Measurements from ENCODE around the gene PEAR1. TPM values are rescaled to one million over a fixed set of nuclear protein-coding genes. Genes with fewer than 3 reads are reported as not detected.
A peak's percentile ranks its signal among the peaks of the same experiment; 100 is the strongest.

Gene PEAR1
- total and polyA plus RNA-seq, 2 of the 8 experiments (the other 6 are each of a cell fraction or from before 2014, with no cell fraction given), result 0.63 to 0.71 TPM

DNA sequence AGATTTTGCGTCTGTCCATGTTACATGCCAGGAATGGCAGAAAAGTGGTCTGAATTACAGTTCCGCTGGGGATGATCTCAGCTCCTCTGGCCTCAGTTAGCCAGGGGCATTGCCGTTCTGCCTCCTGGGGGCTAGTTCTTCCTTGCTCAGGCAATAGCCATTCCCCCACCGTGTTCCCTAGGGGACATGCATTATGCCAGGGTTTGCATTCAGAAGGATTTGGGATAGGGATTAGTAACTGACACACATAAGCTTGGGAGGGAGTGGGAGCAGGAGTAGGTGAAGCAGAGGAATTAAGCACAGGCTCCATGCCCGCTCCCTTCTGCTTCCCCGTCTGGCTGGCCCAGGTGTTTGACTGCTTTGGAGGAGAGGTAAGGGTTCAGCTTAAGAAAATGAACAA is 39.6 kb downstream of the PEAR1 start:
- no peaks in the 10 kb centered on the region for H3K79me2 ChIP-seq (ENCODE audit: control insufficient read depth in 1 of 2, insufficient read depth in 2 of 2, low read length in 2 of 2)
- peaks cover 0 to 22% (median 0%) of the 10 kb centered on the region in 4 experiments; a peak in 3 of 8 replicates for H3K36me3 ChIP-seq (ENCODE audit: control insufficient read depth in 2 of 4, insufficient read depth in 4 of 4, low read length in 3 of 4)
- no peak overlapping the region for H3K9ac ChIP-seq (replicated peaks in 1 of 4; ENCODE audit: extremely low read depth in 1 of 4, low read depth in 3 of 4, low read length in 3 of 4)
- no peak overlapping the region for H3K14ac ChIP-seq (ENCODE audit: insufficient read length)
- H2AFZ ChIP-seq (ENCODE audit: low read length), result no peak overlapping the region
- no peak overlapping the region for H4K91ac ChIP-seq (replicated peaks; ENCODE audit: insufficient read length, low read length)
- no peak overlapping the region for H2BK5ac ChIP-seq (ENCODE audit: low read depth, low read length)
- no peak overlapping the region for H3K27ac ChIP-seq (ENCODE audit: low read depth, low read length)
- no peak overlapping the region for H4K8ac ChIP-seq (ENCODE audit: extremely low read depth, insufficient read depth, low read length)
- peaks cover 0 to 4% (median 0%) of the 10 kb centered on the region in 4 experiments; a peak in 4 of 7 replicates for H3K4me1 ChIP-seq (replicated peaks in 1 of 4; ENCODE audit: control insufficient read depth in 3 of 4, insufficient read depth in 4 of 4, low read length in 3 of 4)
- no peak overlapping the region; a peak in 1 of 8 replicates for H3K4me3 ChIP-seq (ENCODE audit: extremely low read depth in 1 of 4, insufficient read depth in 2 of 4, low read depth in 3 of 4, low read length in 4 of 4)
- H4K5ac ChIP-seq (ENCODE audit: insufficient read length, low read depth, low read length), result no peak overlapping the region
- H3K18ac ChIP-seq (ENCODE audit: extremely low read depth, low read length), result no peak overlapping the region
- no peak overlapping the region for H2BK120ac ChIP-seq (replicated peaks; ENCODE audit: low read depth, low read length)
- no peak overlapping the region for H2BK12ac ChIP-seq (ENCODE audit: low read depth, low read length)
- peaks cover 3 to 4% of the 10 kb centered on the region in 2 experiments for H4K20me1 ChIP-seq (replicated peaks in 1 of 2; ENCODE audit: control insufficient read depth in 1 of 2, insufficient read depth in 2 of 2, low read length in 2 of 2)
- no peak overlapping the region for H2BK20ac ChIP-seq (ENCODE audit: low read length)
- no peaks in the 10 kb centered on the region for H3K79me1 ChIP-seq (ENCODE audit: low read depth, low read length)
- no peak overlapping the region for H2BK15ac ChIP-seq (ENCODE audit: low read length)
- peaks cover 1 to 17% (median 12%) of the 10 kb centered on the region in 4 experiments for H3K27me3 ChIP-seq (replicated peaks in 1 of 4; ENCODE audit: control insufficient read depth in 3 of 4, extremely low read depth in 1 of 4, insufficient read depth in 3 of 4, low read length in 3 of 4)
- H3K4ac ChIP-seq (replicated peaks; ENCODE audit: insufficient read length, low read depth, low read length), result no peak overlapping the region
- no peak overlapping the region for H3K23ac ChIP-seq (ENCODE audit: insufficient read length)
- H3K23me2 ChIP-seq (ENCODE audit: low read depth, low read length), result 0 out of 2 replicates have a peak, but pooled peaks cover 1% of the 10 kb centered on the region
- no peaks in the 10 kb centered on the region for H3K9me3 ChIP-seq (ENCODE audit: insufficient read depth in 2 of 2, low read depth in 1 of 2, low read length in 1 of 2)
- H3K4me2 ChIP-seq (ENCODE audit: insufficient read depth in 1 of 2, low read depth in 2 of 2, low read length in 2 of 2), result 0 out of 4 replicates have a peak overlapping the region, but pooled peaks of 1 of the 2 experiments have one; percentile 8
- POLR2A ChIA-PET (ENCODE audit: partially characterized antibody), result interaction anchor here (1.0 to 1.2 kb wide), 2 partner anchors 10 to 14 kb away, joined by 3 read pairs; no protein-coding TSS in a partner anchor
- 79% methylated on average over 6 of the region's 6 CpGs; no CpG with 5 or more reads in 1 of the 2 experiments for WGBS, 2 experiments (ENCODE audit: extremely low coverage in 1 of 2, insufficient coverage in 1 of 2, insufficient read length in 1 of 2, insufficient replicate concordance in 2 of 2, low coverage in 1 of 2, low lambda C conversion rate in 2 of 2, missing lambda C conversion rate in 1 of 2)
- FAIRE-seq (no peak), DNase-seq (ENCODE audit: low read depth in 1 of 2, low spot score in 2 of 2) (no peak)
- H3K56ac ChIP-seq (replicated peaks; ENCODE audit: insufficient read length, low read depth, low read length), result no peak overlapping the region
- CTCF ChIA-PET (ENCODE audit: partially characterized antibody), result interaction anchor here (0.7 to 4.2 kb wide), 12 partner anchors 9 to 132 kb away, joined by 3 to 25 read pairs (median 4); partner anchors contain the start of gene LRRC71
- no peak overlapping the region for H2AK5ac ChIP-seq (ENCODE audit: low read depth, low read length)
- TF ChIP-seq CBX8 (IDR thresholded peaks at IDR 0.05; ENCODE audit: borderline replicate concordance, low read depth, low read length) (no peak), SP4 (IDR thresholded peaks at IDR 0.05; ENCODE audit: low read length) (no peak), BACH1 (IDR thresholded peaks at IDR 0.05; ENCODE audit: low read length) (no peak), POLR2AphosphoS5 (IDR thresholded peaks at IDR 0.05; ENCODE audit: low read depth, low read length) (no peak), SP1 (IDR thresholded peaks at IDR 0.05; ENCODE audit: low read depth, low read length) (no peak), BCL11A (IDR thresholded peaks at IDR 0.05; ENCODE audit: low read depth in 2 of 2, low read length in 2 of 2) (no peak), CREB1 (IDR thresholded peaks at IDR 0.05) (no peak), EZH2 (IDR thresholded peaks at IDR 0.05; ENCODE audit: low read depth, low read length, severe bottlenecking) (no peak), KDM4A (IDR thresholded peaks at IDR 0.05; ENCODE audit: low read depth, low read length, severe bottlenecking) (no peak), NRF1 (IDR thresholded peaks at IDR 0.05; ENCODE audit: low read depth, low read length) (no peak), SIRT6 (IDR thresholded peaks at IDR 0.05; ENCODE audit: low read length) (no peak), NANOG (IDR thresholded peaks at IDR 0.05; ENCODE audit: insufficient read depth, low read depth, low read length, poor library complexity, severe bottlenecking) (no peak)
- TF ChIP-seq, protein P1, sequence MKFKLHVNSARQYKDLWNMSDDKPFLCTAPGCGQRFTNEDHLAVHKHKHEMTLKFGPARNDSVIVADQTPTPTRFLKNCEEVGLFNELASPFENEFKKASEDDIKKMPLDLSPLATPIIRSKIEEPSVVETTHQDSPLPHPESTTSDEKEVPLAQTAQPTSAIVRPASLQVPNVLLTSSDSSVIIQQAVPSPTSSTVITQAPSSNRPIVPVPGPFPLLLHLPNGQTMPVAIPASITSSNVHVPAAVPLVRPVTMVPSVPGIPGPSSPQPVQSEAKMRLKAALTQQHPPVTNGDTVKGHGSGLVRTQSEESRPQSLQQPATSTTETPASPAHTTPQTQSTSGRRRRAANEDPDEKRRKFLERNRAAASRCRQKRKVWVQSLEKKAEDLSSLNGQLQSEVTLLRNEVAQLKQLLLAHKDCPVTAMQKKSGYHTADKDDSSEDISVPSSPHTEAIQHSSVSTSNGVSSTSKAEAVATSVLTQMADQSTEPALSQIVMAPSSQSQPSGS (IDR thresholded peaks at IDR 0.05; ENCODE audit: low read length), result no peak
